Measurements from ENCODE around the gene AGXT2. TPM values are rescaled to one million over a fixed set of nuclear protein-coding genes. Genes with fewer than 3 reads are reported as not detected.

AGXT2 gene
- total and polyA plus RNA-seq, 9 of the 15 experiments (the other 6 are each of a cell fraction or from before 2014, with no cell fraction given), result not detected

DNA sequence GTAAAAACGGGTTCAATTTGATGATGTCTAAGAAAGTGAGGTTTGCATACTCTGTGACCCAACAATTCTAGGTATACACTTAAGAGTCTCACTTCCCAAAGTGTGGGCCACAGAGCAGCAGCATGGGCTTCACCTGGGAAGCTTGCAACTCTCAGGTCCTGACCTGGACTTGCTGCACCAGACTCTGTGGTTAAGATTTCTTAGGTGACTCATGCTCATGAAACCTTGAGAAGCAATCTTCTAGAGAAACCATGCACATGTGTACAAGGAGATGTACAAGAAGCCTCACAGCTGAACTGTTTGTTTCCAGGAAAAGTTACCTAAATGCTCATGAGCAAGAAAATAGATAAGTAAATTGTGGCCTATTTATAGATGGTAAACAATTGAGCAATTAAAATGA, 88.4 kb downstream of the AGXT2 start (continued):
- TF ChIP-seq FOSL1 (tag; conservative IDR thresholded peaks at IDR 0.05), result peak; percentile 51
- TF ChIP-seq, protein P1, sequence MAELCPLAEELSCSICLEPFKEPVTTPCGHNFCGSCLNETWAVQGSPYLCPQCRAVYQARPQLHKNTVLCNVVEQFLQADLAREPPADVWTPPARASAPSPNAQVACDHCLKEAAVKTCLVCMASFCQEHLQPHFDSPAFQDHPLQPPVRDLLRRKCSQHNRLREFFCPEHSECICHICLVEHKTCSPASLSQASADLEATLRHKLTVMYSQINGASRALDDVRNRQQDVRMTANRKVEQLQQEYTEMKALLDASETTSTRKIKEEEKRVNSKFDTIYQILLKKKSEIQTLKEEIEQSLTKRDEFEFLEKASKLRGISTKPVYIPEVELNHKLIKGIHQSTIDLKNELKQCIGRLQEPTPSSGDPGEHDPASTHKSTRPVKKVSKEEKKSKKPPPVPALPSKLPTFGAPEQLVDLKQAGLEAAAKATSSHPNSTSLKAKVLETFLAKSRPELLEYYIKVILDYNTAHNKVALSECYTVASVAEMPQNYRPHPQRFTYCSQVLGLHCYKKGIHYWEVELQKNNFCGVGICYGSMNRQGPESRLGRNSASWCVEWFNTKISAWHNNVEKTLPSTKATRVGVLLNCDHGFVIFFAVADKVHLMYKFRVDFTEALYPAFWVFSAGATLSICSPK (IDR thresholded peaks at IDR 0.05; ENCODE audit: borderline replicate concordance), result no peak
- TF ChIP-seq EP400 (IDR thresholded peaks at IDR 0.05), result no peak
- no peak for TF ChIP-seq SAFB (IDR thresholded peaks at IDR 0.05; ENCODE audit: borderline replicate concordance, low read depth, low read length)
- no peak for TF ChIP-seq MAFF (IDR thresholded peaks at IDR 0.05; ENCODE audit: low read length)
- TF ChIP-seq, protein P2, sequence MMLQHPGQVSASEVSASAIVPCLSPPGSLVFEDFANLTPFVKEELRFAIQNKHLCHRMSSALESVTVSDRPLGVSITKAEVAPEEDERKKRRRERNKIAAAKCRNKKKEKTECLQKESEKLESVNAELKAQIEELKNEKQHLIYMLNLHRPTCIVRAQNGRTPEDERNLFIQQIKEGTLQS (IDR thresholded peaks at IDR 0.05), result peak; percentile 25; the same call in 1 of the 2 replicates
- TF ChIP-seq, protein P2 (CRISPR knock-in tag; conservative IDR thresholded peaks at IDR 0.05), result no peak
- TF ChIP-seq, protein P3, sequence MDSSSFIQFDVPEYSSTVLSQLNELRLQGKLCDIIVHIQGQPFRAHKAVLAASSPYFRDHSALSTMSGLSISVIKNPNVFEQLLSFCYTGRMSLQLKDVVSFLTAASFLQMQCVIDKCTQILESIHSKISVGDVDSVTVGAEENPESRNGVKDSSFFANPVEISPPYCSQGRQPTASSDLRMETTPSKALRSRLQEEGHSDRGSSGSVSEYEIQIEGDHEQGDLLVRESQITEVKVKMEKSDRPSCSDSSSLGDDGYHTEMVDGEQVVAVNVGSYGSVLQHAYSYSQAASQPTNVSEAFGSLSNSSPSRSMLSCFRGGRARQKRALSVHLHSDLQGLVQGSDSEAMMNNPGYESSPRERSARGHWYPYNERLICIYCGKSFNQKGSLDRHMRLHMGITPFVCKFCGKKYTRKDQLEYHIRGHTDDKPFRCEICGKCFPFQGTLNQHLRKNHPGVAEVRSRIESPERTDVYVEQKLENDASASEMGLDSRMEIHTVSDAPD (CRISPR knock-in tag; IDR thresholded peaks at IDR 0.05), result no peak
- TF ChIP-seq NFE2 (IDR thresholded peaks at IDR 0.05; ENCODE audit: low read depth), result no peak
- no peak for TF ChIP-seq TAF9B (IDR thresholded peaks at IDR 0.05; ENCODE audit: partially characterized antibody)
- TF ChIP-seq, protein P4, sequence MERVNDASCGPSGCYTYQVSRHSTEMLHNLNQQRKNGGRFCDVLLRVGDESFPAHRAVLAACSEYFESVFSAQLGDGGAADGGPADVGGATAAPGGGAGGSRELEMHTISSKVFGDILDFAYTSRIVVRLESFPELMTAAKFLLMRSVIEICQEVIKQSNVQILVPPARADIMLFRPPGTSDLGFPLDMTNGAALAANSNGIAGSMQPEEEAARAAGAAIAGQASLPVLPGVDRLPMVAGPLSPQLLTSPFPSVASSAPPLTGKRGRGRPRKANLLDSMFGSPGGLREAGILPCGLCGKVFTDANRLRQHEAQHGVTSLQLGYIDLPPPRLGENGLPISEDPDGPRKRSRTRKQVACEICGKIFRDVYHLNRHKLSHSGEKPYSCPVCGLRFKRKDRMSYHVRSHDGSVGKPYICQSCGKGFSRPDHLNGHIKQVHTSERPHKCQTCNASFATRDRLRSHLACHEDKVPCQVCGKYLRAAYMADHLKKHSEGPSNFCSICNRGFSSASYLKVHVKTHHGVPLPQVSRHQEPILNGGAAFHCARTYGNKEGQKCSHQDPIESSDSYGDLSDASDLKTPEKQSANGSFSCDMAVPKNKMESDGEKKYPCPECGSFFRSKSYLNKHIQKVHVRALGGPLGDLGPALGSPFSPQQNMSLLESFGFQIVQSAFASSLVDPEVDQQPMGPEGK (CRISPR knock-in tag; IDR thresholded peaks at IDR 0.05; ENCODE audit: borderline replicate concordance), result no peak
- no peak for TF ChIP-seq SLC30A9 (CRISPR knock-in tag; IDR thresholded peaks at IDR 0.05)
- TF ChIP-seq RBM14 (IDR thresholded peaks at IDR 0.05; ENCODE audit: borderline replicate concordance, insufficient read depth, low read depth, low read length), result no peak
- TF ChIP-seq ARID1B (IDR thresholded peaks at IDR 0.05), result no peak
- no peak for TF ChIP-seq JUNB (CRISPR knock-in tag; conservative IDR thresholded peaks at IDR 0.05)
- no peak for TF ChIP-seq ESRRA (IDR thresholded peaks at IDR 0.05; ENCODE audit: borderline replicate concordance, low read depth)
- no peak for TF ChIP-seq ZNF212 (CRISPR knock-in tag; IDR thresholded peaks at IDR 0.05)
- TF ChIP-seq XRCC3 (IDR thresholded peaks at IDR 0.05), result no peak
- no peak for TF ChIP-seq RBM17 (IDR thresholded peaks at IDR 0.05; ENCODE audit: borderline replicate concordance, low read depth, low read length)
- TF ChIP-seq HNRNPL (IDR thresholded peaks at IDR 0.05; ENCODE audit: low read depth, low read length), result no peak
- no peak for TF ChIP-seq ARID2 (IDR thresholded peaks at IDR 0.05)
- TF ChIP-seq, protein P5, sequence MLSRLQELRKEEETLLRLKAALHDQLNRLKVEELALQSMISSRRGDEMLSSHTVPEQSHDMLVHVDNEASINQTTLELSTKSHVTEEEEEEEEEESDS (CRISPR knock-in tag; IDR thresholded peaks at IDR 0.05), result no peak
- TF ChIP-seq, protein P6, sequence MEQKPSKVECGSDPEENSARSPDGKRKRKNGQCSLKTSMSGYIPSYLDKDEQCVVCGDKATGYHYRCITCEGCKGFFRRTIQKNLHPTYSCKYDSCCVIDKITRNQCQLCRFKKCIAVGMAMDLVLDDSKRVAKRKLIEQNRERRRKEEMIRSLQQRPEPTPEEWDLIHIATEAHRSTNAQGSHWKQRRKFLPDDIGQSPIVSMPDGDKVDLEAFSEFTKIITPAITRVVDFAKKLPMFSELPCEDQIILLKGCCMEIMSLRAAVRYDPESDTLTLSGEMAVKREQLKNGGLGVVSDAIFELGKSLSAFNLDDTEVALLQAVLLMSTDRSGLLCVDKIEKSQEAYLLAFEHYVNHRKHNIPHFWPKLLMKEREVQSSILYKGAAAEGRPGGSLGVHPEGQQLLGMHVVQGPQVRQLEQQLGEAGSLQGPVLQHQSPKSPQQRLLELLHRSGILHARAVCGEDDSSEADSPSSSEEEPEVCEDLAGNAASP (IDR thresholded peaks at IDR 0.05), result no peak

All from K562 (cell line).